Neural cell (in vitro differentiated cells): ENCODE measurements around the gene TMEM167B. TPM values are rescaled to one million over a fixed set of nuclear protein-coding genes. Genes with fewer than 3 reads are reported as not detected.

ENCODE experiments used
- H2AFZ ChIP-seq: fragments of 200-600, 300-800 bp; sonication (generic), shearing (Covaris generic); 2 replicates; pipeline ENCODE4 v1.6.0; 2014; ENCODE audit warnings: low read depth, mild to moderate bottlenecking, antibody characterized with exemption, low read length, moderate library complexity
- H3F3A ChIP-seq: fragments of 200-600 bp; shearing (Covaris generic); 2 replicates; pipeline ENCODE4 v1.6.1; 2016; ENCODE audit warnings: mild to moderate bottlenecking, moderate library complexity, mixed read lengths, antibody characterized with exemption, low read length; ENCODE audit not compliant: insufficient read depth, poor library complexity, severe bottlenecking
- H3K27ac ChIP-seq: fragments of 200-600, 300-800 bp; sonication (generic), shearing (Covaris generic); 2 replicates; pipeline ENCODE4 v1.5.1; 2014; ENCODE audit warnings: mild to moderate bottlenecking, low read length, moderate library complexity
- H3K27me3 ChIP-seq: fragments of 300-800, 200-600 bp; sonication (generic), shearing (Covaris generic); 2 replicates; pipeline ENCODE4 v1.6.0; 2014; ENCODE audit warnings: mild to moderate bottlenecking, low read depth, low read length, moderate library complexity; ENCODE audit not compliant: insufficient read depth
- H3K36me3 ChIP-seq: fragments of 300-800, 200-600 bp; sonication (generic), shearing (Covaris generic); 2 replicates; pipeline ENCODE4 v1.5.1; 2014; ENCODE audit warnings: mild to moderate bottlenecking, antibody characterized with exemption, low read length, moderate library complexity; ENCODE audit not compliant: insufficient read depth
- H3K4me2 ChIP-seq: fragments of 300-800, 200-600 bp; sonication (generic), shearing (Covaris generic); 2 replicates; pipeline ENCODE4 v1.6.0; 2014; ENCODE audit warnings: mild to moderate bottlenecking, low read length
- H3K4me3 ChIP-seq: fragments of 300-800, 200-600 bp; sonication (generic), shearing (Covaris generic); 2 replicates; pipeline ENCODE4 v1.5.1; 2014; ENCODE audit warnings: mild to moderate bottlenecking, low read length, moderate library complexity
- H3K79me2 ChIP-seq: fragments of 200-600 bp; shearing (Covaris generic); replicated peaks from 2 replicates; pipeline ENCODE4 v1.6.0; 2014; ENCODE audit warnings: mild to moderate bottlenecking, low read length, moderate library complexity; ENCODE audit not compliant: insufficient read depth
- H3K9ac ChIP-seq: fragments of 300-800, 200-600 bp; sonication (generic), shearing (Covaris generic); 2 replicates; pipeline ENCODE4 v1.6.1; 2016; ENCODE audit warnings: mild to moderate bottlenecking, low read length, mixed read lengths
- H3K9me2 ChIP-seq: fragments of 200-600 bp; shearing (Covaris generic); 2 replicates; pipeline ENCODE4 v1.6.1; 2016; ENCODE audit warnings: mild to moderate bottlenecking, low read length, mixed read lengths; ENCODE audit not compliant: insufficient read depth
- H3K9me3 ChIP-seq: fragments of 200-600, 300-800 bp; sonication (generic), shearing (Covaris generic); 2 replicates; pipeline ENCODE4 v1.6.1; 2016; ENCODE audit warnings: mild to moderate bottlenecking, mixed run types, low read length, moderate library complexity, mixed read lengths
- H4K20me1 ChIP-seq: fragments of 200-600 bp; shearing (Covaris generic); 2 replicates; pipeline ENCODE4 v1.6.1; 2016; ENCODE audit warnings: mild to moderate bottlenecking, mixed run types; ENCODE audit not compliant: insufficient read depth
- EP300 ChIP-seq: fragments of 450-650 bp; conservative IDR thresholded peaks from 2 replicates; pipeline ENCODE4 v1.6.1; 2014; ENCODE audit warnings: antibody characterized with exemption, mild to moderate bottlenecking, moderate library complexity; ENCODE audit not compliant: poor library complexity, severe bottlenecking
- EZH2 ChIP-seq: fragments of 200-600, 300-800 bp; shearing (Covaris generic), sonication (generic); IDR thresholded peaks from 2 replicates; pipeline ENCODE4 v1.6.1; 2014; ENCODE audit warnings: antibody characterized with exemption, low read length, borderline replicate concordance, mild to moderate bottlenecking; ENCODE audit not compliant: insufficient read depth, poor library complexity, severe bottlenecking
- MXI1 ChIP-seq: fragments of 450-650 bp; conservative IDR thresholded peaks from 2 replicates; pipeline ENCODE4 v1.6.1; 2014; ENCODE audit warnings: antibody characterized with exemption, mild to moderate bottlenecking; ENCODE audit not compliant: poor library complexity, severe bottlenecking
- POLR2AphosphoS5 ChIP-seq: IDR thresholded peaks from 2 replicates; pipeline ENCODE4 v1.6.1; 2012
- RAD21 ChIP-seq: fragments of 450-650 bp; conservative IDR thresholded peaks from 2 replicates; pipeline ENCODE4 v1.6.1; 2014; ENCODE audit warnings: antibody characterized with exemption, mild to moderate bottlenecking, moderate library complexity
- SMC3 ChIP-seq: fragments of 450-650 bp; conservative IDR thresholded peaks from 2 replicates; pipeline ENCODE4 v1.6.1; 2014; ENCODE audit warnings: antibody characterized with exemption, mild to moderate bottlenecking, moderate library complexity; ENCODE audit not compliant: poor library complexity
- TAF1 ChIP-seq: IDR thresholded peaks from 2 replicates; pipeline ENCODE4 v1.6.1; 2012; ENCODE audit warnings: low read depth
- polyA plus RNA-seq: library from polyadenylated mRNA; depleted of rRNA; stranded (reverse); fragments of >200 nt; gene quantifications from 2 replicates; pipeline ENCODE4 v1.2.3, GENCODE V29; 2014
- TF ChIP-seq, protein P1 (sequence below): IDR thresholded peaks from 2 replicates; pipeline ENCODE4 v1.6.1; 2012; ENCODE audit warnings: borderline replicate concordance
- TF ChIP-seq, protein P2 (sequence below): fragments of 450-650 bp; IDR thresholded peaks from 2 replicates; pipeline ENCODE4 v1.5.1; 2014; ENCODE audit warnings: antibody characterized with exemption, mild to moderate bottlenecking, moderate library complexity; ENCODE audit not compliant: poor library complexity, severe bottlenecking

The TMEM167B gene
- polyA plus RNA-seq, 1 donor from 2014 or later: 53.9 TPM

- Histone ChIP-seq H3F3A (peaks cover 3% of the 10 kb centered on the region), H3K27me3 (peaks cover 2% of the 10 kb centered on the region), H3K27ac (no peak overlapping the region), H3K4me3 (peak overlapping the region; percentile 49), H3K36me3 (no peaks in the 10 kb centered on the region), H4K20me1 (no peaks in the 10 kb centered on the region), H3K9ac (no peak overlapping the region), H3K9me3 (no peaks in the 10 kb centered on the region), H3K9me2 (no peaks in the 10 kb centered on the region), H3K4me2 (no peak overlapping the region), H2AFZ (no peak overlapping the region), H3K79me2 (no peaks in the 10 kb centered on the region)
- TF ChIP-seq TAF1 (no peak), EP300 (no peak), MXI1 (no peak)
These were observed 25.7 kb downstream of the TMEM167B start for GRCh38 chr1:109116286-109116685.

GRCh38 chr1:109118089-109118488 is 27.5 kb downstream of the TMEM167B start:
- Histone ChIP-seq H3K79me2 (no peaks in the 10 kb centered on the region), H3K4me2 (no peak overlapping the region)

More at GRCh38 chr1:109118089-109118488, 27.5 kb downstream of the TMEM167B start:
- Histone ChIP-seq H3K27ac (no peak overlapping the region), H3F3A (peaks cover 3% of the 10 kb centered on the region), H3K9me2 (no peaks in the 10 kb centered on the region), H2AFZ (no peak overlapping the region), H3K9me3 (no peaks in the 10 kb centered on the region), H3K4me3 (no peak overlapping the region), H3K36me3 (no peaks in the 10 kb centered on the region), H3K9ac (no peak overlapping the region), H4K20me1 (no peaks in the 10 kb centered on the region), H3K27me3 (peaks cover 2% of the 10 kb centered on the region)
- TF ChIP-seq MXI1 (no peak), POLR2AphosphoS5 (no peak), TAF1 (no peak), SMC3 (no peak), RAD21 (no peak), EP300 (no peak), EZH2 (no peak)
- TF ChIP-seq, protein P1, sequence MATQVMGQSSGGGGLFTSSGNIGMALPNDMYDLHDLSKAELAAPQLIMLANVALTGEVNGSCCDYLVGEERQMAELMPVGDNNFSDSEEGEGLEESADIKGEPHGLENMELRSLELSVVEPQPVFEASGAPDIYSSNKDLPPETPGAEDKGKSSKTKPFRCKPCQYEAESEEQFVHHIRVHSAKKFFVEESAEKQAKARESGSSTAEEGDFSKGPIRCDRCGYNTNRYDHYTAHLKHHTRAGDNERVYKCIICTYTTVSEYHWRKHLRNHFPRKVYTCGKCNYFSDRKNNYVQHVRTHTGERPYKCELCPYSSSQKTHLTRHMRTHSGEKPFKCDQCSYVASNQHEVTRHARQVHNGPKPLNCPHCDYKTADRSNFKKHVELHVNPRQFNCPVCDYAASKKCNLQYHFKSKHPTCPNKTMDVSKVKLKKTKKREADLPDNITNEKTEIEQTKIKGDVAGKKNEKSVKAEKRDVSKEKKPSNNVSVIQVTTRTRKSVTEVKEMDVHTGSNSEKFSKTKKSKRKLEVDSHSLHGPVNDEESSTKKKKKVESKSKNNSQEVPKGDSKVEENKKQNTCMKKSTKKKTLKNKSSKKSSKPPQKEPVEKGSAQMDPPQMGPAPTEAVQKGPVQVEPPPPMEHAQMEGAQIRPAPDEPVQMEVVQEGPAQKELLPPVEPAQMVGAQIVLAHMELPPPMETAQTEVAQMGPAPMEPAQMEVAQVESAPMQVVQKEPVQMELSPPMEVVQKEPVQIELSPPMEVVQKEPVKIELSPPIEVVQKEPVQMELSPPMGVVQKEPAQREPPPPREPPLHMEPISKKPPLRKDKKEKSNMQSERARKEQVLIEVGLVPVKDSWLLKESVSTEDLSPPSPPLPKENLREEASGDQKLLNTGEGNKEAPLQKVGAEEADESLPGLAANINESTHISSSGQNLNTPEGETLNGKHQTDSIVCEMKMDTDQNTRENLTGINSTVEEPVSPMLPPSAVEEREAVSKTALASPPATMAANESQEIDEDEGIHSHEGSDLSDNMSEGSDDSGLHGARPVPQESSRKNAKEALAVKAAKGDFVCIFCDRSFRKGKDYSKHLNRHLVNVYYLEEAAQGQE: no peak
- TF ChIP-seq, protein P2, sequence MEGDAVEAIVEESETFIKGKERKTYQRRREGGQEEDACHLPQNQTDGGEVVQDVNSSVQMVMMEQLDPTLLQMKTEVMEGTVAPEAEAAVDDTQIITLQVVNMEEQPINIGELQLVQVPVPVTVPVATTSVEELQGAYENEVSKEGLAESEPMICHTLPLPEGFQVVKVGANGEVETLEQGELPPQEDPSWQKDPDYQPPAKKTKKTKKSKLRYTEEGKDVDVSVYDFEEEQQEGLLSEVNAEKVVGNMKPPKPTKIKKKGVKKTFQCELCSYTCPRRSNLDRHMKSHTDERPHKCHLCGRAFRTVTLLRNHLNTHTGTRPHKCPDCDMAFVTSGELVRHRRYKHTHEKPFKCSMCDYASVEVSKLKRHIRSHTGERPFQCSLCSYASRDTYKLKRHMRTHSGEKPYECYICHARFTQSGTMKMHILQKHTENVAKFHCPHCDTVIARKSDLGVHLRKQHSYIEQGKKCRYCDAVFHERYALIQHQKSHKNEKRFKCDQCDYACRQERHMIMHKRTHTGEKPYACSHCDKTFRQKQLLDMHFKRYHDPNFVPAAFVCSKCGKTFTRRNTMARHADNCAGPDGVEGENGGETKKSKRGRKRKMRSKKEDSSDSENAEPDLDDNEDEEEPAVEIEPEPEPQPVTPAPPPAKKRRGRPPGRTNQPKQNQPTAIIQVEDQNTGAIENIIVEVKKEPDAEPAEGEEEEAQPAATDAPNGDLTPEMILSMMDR: no peak
